ENCODE measurements around the gene NDUFB10.

DNA sequence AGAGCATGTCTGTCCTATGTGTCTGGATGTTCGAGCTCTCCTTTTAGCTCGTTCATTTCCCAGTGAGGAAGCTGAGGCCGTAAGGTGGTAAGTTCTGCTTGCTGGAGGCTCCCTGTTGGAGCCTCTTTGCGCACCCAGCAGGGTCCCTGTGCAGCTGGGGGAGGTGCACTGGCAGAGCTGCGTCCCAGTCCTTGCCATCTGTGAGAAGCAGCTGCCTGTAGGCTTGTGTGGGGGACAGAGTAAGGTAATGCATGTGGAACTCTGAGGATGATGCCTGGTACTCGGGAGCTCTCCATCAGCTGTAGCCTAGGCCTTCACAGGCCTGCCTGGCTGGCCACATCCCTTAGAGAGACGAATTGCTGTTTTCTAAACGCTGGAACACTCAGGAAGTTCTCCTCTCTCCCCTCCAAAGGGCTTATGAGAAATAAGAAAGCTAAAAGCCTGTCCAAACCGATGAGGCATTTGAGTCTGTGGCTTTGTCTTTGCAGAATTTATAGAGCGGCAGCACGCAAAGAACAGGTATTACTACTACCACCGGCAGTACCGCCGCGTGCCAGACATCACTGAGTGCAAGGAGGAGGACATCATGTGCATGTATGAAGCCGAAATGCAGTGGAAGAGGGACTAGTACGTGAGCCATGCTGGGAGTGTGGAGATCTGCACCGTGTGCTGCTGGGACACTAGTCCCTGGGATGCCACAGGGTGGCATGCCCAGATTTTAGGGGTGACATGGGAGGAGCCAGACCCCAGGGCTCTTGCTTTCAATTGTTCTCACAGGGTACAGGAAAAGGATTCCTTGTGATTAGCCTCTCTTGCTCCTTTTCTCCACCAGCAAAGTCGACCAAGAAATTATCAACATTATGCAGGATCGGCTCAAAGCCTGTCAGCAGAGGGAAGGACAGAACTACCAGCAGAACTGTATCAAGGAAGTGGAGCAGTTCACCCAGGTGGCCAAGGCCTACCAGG is 1.6 kb downstream of the NDUFB10 start:
- TF ChIP-seq, protein P1, sequence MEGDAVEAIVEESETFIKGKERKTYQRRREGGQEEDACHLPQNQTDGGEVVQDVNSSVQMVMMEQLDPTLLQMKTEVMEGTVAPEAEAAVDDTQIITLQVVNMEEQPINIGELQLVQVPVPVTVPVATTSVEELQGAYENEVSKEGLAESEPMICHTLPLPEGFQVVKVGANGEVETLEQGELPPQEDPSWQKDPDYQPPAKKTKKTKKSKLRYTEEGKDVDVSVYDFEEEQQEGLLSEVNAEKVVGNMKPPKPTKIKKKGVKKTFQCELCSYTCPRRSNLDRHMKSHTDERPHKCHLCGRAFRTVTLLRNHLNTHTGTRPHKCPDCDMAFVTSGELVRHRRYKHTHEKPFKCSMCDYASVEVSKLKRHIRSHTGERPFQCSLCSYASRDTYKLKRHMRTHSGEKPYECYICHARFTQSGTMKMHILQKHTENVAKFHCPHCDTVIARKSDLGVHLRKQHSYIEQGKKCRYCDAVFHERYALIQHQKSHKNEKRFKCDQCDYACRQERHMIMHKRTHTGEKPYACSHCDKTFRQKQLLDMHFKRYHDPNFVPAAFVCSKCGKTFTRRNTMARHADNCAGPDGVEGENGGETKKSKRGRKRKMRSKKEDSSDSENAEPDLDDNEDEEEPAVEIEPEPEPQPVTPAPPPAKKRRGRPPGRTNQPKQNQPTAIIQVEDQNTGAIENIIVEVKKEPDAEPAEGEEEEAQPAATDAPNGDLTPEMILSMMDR (conservative IDR thresholded peaks at IDR 0.05) = no peak
- TF ChIP-seq EZH2 (IDR thresholded peaks at IDR 0.05; ENCODE audit: low read depth) = no peak
